ENCODE results near the gene OSM.
"Not testable (repeated sequence)": the region's sequence is repeated elsewhere in the genome, so short reads cannot be mapped to it uniquely, and the experiment has no call there.

The OSM gene

DNA sequence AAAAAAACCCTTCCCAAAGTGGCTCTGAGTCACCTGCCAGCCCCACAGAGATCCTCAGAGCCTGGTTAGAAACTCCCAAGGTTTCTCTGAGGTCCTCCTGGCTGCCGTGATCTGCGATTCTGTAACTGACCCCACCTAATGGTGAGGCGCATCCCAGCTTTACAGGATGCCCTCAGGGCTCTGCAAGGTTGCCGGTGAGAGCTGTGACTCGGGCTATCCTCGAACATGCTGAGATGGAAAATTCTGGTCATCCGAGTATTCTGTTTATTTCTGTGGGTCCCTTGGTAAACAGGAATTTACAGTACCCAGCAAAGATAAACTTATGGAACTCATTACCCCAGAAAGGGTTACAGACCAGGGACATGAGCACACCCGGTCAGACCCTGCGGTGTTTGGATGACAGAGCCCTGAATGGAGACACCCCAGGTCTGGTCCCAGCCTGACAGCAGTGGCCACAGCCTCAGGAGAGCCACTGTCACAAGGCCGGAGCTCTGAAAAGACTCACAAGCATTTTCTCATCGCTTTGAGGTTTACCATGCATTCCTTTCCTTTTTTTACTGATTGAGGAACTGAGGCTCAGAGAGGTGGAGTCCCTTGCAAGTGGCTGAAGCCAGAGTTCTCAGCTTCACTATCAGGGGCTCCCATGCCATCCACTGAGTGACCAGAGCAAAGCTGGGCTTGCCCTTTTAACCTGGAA lies 42.3 kb downstream of the OSM start:
- DNase-seq = no peak

DNA sequence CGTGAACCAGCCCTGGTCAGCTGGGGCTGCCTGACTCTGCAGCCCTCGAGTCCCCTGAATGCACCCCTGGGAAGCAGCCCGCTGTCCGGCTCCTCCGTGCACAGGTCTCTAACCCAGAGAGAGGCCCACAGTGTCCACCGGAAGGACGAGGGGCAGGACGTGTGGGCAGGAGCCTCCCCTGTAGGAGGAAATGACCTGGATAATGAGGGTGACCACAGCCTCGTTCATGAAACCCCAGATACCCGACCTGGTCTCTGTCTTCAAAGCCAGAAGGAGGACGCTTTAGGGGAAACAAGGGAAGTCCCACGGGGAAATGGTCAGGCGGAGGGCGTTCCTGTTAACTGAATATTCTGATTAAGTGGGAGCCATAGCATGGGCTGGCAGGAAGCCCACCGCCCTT lies 43.3 kb downstream of the OSM start:
- DNase-seq = no peak

DNA sequence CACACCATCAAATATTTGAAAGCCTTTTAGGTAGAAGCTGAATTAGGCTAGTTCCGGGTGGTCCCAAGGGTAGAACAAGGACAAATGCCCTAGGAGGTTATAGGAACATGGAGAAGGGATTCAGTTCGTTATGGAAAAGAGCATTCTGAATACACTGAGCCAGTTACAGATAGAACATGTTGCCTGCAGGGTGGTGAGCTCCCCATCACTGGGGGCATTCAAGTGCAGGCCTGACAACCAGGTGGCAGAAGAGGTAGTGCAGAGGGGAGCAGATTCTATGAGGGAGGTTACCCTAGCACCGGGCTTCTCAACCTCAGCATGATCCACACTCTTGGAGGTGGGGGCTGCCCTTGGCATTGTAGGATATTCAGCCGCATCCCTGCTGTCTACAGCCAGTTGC lies 44.3 kb downstream of the OSM start:
- DNase-seq = no peak

DNA sequence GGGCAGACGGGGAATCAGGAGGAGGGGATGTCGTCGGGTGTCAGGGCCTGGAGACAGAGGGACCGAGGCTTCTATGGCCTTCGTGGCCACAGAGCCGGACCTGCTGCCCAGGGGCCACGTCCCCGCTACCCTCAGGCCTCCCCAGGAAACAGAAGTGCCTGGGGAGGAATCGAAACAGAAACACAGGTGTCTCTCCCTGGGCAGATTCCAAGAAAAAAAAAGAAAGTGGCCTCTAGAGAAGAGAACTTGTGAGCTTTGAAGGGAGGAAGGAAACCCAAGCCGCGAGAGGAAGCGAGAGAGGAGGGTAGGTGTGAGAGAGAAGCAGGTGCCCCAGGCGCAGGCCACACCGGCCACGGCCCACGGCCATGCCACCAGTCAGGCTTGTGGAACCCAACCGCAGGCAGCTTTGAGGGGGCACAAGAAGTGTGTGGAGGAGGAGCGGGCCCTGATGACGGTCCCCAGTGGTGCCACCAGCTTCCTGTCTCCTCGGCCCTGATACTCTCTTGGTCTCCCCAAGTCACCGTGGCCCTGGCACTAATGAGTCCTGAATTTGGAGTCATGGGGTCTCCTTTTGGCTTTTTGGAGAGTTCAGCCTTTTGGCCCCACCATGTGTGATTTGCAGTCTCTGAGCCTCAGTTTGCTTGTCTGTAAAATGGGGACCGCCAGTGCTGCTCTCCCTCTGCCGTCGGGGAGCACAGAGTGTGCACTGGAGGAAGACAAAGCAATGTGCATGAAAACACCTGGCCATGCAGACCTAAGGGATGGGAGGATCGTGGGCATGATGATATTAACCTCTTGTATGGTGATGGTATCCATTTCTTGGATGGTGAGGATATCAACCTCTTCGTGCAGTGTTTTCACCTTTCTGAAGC lies 45.3 kb downstream of the OSM start:
- no peak for DNase-seq

DNA sequence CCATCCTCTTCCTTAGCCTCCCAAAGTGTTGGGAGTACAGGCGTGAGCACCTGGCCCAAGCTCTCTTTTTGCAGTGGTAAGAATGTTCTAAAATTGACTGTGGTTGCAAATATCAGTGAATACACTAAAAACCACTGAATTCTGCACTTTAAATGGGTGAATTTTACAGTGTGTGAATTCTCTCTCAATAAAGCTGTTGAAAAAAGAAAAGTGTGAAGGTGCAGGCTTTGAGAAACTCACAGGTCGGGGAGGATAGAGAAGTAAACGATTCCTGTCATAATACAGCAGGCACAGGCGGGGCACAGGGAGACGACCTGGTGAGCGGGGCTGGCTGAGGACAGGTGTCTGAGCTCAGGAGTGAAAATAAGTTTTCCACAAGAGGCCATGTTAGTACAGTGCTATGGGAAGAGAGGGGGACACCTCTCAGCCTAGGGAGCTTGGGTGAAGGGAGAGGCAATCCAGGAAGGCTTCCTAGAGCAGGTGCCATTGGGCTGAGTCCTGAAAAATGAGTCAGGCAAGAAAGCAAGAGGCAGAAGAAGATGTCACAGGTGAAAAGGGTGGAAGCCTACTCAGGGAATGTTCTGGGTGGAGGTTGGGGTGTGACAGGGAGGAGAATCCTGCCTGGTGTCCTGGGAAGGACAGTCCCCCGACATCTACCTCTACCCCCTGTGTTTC lies 46.2 kb downstream of the OSM start:
- DNase-seq = no peak

GRCh38 chr22:30219668-30220278 lies 46.9 kb downstream of the OSM start:
- DNase-seq = no peak

DNA sequence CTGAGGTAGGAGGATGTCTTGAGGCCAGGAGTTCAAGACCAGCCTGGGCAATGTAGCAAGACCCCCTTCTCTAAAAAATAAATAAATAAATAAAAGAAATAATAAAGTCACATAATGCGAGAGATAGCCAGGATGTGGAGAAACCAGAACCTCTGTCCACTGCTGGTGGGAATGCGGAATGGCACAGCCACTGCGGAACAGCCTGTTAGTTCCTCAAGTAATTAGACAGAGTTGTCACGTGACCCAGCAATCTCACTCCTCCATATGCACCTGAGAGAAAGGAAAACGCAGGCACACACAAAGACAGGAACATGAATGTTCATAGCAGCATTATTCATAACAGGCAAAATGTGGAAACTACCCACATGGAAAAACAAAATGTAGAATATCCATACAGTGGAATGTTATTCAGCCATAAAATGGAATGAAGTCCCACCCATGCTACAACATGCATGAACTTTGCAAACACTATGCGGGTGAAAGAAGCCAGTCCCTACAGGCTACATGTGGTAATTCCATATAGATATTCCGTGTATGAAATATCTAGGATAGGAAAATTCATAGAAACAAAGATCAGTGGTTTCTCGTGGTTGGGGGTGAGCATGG lies 47.5 kb downstream of the OSM start:
- no peak for DNase-seq

DNA sequence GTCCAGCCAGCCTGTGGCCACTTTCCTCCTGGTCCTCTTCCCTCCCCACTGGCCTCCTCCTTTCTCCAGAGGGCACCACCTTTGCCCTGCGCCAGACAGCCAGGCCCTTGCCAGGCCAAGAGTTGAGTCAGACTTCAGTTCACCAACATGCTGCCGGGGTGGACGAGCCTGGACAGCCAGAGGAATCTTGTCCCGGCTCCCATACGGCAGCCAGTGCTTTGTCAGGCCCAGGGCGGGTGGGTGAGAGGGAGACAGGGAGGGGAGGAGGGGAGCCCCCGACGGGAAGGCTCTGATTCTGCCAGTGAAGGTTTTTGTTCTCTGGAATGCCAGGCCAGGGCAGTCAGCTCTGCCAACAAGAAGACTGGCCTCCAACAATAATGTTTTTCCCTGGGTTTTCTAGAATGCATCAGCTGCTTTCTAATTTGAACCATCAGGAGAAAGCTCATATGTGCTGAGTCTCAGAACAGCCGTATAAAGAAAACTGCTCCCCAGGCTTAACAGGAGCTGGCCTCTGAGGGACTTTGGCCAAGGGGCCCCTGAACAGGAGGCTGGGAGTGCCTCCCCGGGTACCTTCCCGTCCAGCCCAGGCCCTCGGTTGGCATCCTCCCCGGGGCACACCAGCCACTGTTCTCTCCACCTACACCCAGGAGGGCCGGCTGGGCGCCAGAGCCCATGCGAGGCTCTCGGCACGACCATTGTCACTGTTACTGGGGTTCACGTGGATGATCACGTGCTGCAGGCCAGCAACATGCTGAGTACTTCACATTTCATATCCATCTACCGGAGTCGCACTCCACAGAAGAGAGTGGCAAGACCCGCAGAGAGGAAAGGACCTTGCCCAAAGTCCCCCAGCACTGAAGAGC lies 48.7 kb downstream of the OSM start:
- no peak for DNase-seq

DNA sequence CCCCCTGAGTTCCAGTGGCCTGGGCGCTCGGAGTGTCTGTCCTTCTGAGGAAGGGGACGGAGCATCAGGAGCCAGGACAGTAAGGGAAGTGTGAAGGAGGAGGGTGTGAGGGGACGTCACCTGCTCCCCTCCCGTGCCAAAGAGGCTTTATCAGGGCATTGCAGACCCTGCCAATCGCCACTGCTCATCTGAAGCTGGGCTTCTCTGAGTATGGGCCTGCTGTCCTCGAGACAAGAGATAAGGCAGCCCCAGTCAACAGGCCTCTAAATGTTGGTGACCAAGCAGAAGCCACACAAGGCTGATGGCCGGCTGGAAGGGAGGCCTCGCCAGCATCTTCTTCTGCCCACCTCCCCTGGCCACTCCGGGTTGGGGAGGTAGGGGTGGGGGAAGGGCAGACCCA lies 49.9 kb downstream of the OSM start:
- DNase-seq = no peak

DNA sequence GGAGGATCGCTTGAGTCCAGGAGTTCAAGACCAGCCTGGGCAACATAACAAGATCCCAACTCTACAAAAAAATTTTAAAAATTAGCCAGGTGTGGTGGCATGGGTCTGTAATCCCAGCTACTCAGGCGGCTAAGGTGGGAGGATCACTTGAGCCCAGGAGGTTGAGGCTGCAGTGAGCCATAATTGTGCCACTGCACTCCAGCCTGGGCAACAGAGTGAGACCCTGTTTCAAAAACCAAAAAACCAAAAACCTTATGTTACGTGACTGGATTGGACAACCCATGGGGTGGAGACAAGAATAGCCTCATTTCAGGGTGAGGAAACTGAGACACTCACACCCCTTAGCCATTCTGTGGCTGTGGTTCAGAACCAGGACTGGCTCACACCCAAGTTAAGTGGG lies 50.4 kb downstream of the OSM start:
- DNase-seq = not testable (repeated sequence)

- DNase-seq = no peak
Measured at GRCh38 chr22:30214703-30215407, 51.8 kb downstream of the OSM start.

DNA sequence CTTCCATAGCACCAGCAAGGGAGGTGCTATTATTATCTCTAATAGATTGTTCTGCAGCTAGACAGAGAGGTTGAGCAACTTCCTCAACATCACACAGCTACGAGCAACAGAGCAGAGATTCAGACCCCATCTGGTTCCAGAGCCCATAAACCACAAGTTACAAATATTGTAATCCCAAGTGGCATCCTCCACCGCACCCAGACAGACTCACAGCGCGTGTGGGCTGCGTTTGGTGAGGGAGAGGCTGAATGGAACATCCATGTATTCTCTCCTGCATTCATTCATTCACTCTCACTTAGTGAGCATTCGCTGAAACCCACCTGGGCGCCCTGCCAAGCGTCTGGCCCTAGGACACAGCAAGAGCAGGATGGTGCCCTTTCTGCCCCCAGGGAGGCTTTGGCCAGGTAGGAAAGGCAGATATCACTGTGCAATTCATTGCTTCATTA lies 53.6 kb downstream of the OSM start:
- no peak for DNase-seq

Data from amniotic stem cell (primary cell).